CD4-positive, CD25-positive, alpha-beta regulatory T cell (primary cell): ENCODE measurements around the gene CNNM2. TPM values are rescaled to one million over a fixed set of nuclear protein-coding genes. Genes with fewer than 3 reads are reported as not detected.
"Not testable (repeated sequence)": the region's sequence is repeated elsewhere in the genome, so short reads cannot be mapped to it uniquely, and the experiment has no call there.

Experiments used
- ATAC-seq, 2 donors: fragments of 150-1000 bp; cut with Tn5 transposase; one replicate each; pipeline ENCODE4 v1.10.0; 2021; ENCODE audit warnings: low read depth in 2 of 2, moderate number of reproducible peaks in 2 of 2, moderate library complexity in 1 of 2
- DNase-seq, 3 donors: peaks; one replicate each; pipeline versions ENCODE4 v3.0.0 to v3.0.0-alpha.2; 2012 to 2022; ENCODE audit warnings: mixed read lengths in 1 of 3
- H3K27ac ChIP-seq: one replicate; pipeline ENCODE4 v1.7.0; 2013; ENCODE audit warnings: mild to moderate bottlenecking, low read length; ENCODE audit not compliant: insufficient read depth, poor library complexity, severe bottlenecking
- H3K27me3 ChIP-seq: one replicate; pipeline ENCODE4 v1.7.0; 2013; ENCODE audit warnings: low read length; ENCODE audit not compliant: control insufficient read depth, insufficient read depth
- H3K36me3 ChIP-seq: one replicate; pipeline ENCODE4 v1.7.0; 2013; ENCODE audit warnings: mild to moderate bottlenecking, low read length, moderate library complexity; ENCODE audit not compliant: control insufficient read depth, insufficient read depth
- H3K4me1 ChIP-seq: 2 replicates; pipeline ENCODE4 v1.7.0; 2013; ENCODE audit warnings: mild to moderate bottlenecking, low read length; ENCODE audit not compliant: insufficient read depth, control insufficient read depth, poor library complexity, severe bottlenecking
- H3K4me3 ChIP-seq: one replicate; pipeline ENCODE4 v1.7.0; 2013; ENCODE audit warnings: low read depth, mild to moderate bottlenecking, low read length, moderate library complexity
- H3K9me3 ChIP-seq, 2 experiments: 1 replicate in 1 of 2; 2 replicates in 1 of 2; pipeline ENCODE4 v1.7.0; 2013; ENCODE audit warnings: low read length in 2 of 2, mild to moderate bottlenecking in 1 of 2, moderate library complexity in 1 of 2; ENCODE audit not compliant: control insufficient read depth in 2 of 2
- H3K27ac Mint-ChIP-seq, 3 donors: one replicate each; pipeline ENCODE4 v1.8.0; 2020 to 2022; ENCODE audit warnings: mild to moderate bottlenecking in 3 of 3, mixed read lengths in 3 of 3, moderate library complexity in 2 of 3
- H3K27me3 Mint-ChIP-seq: one replicate; pipeline ENCODE4 v1.8.0; 2022; ENCODE audit warnings: mild to moderate bottlenecking, mixed read lengths
- H3K36me3 Mint-ChIP-seq: one replicate; pipeline ENCODE4 v1.8.0; 2020; ENCODE audit warnings: mixed read lengths
- H3K4me1 Mint-ChIP-seq, 4 donors: one replicate each; pipeline ENCODE4 v1.8.0; 2020 to 2022; ENCODE audit warnings: mixed read lengths in 4 of 4, mild to moderate bottlenecking in 1 of 4
- H3K4me3 Mint-ChIP-seq, 4 donors: one replicate each; pipeline ENCODE4 v1.8.0; 2020 to 2022; ENCODE audit warnings: mild to moderate bottlenecking in 4 of 4, mixed read lengths in 4 of 4, moderate library complexity in 3 of 4
- H3K9me3 Mint-ChIP-seq, 7 donors: one replicate each; pipeline ENCODE4 v1.8.0; 2020 to 2022; ENCODE audit warnings: mixed read lengths in 7 of 7, mild to moderate bottlenecking in 3 of 7, moderate library complexity in 2 of 7
- polyA plus RNA-seq, 4 donors: library from polyadenylated mRNA; unstranded; fragments of 300-500 nt; fragmentation: Illumina TruSeq; gene quantifications; one replicate each; pipeline ENCODE4 v1.2.3, GENCODE V29; 2021
- total RNA-seq: library from RNA; stranded (reverse); gene quantifications from one replicate; pipeline ENCODE4 v1.2.3, GENCODE V29; 2022

Gene CNNM2
- total and polyA plus RNA-seq, 5 donors from 2014 or later: 3.5 to 13.3 (median 6.3) TPM

DNA sequence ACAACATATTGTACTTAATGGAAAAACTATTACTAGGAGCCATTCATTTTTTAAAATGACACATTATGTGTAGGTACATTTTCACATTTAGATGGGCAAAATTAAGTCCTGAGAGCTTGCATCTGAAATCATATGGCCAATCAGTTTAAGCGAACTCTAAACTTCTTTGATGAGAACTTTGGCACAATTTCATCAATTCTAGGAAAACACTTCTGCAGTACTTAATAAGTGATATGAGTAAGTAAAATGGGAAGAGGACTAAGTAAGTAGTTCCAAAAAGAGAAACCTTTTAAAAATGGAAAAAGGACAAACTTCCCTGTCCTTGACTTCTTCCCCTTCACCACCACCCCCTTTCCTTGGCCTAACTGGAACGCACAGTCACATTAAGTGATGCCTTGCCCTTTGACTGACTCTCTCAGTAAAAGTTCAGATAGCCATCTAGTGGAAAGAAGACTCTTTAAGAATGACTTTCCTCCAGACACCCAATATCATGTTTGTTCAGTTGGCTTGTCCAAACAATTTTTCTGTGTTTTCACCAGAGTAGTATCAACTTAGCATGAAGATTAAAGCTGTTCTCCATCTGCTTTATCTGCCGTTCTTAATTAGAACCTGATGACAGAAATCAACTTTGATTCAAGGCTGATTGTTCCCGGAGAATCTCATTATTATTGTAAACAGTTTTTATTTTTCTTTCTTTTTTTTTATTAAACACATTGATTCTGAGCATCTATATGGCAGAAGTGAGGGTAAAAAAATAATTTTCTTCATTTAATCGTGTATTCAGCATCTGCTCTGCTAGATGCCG is 45.1 kb downstream of the CNNM2 start:
- H3K4me3 Mint-ChIP-seq: no peak overlapping the region
- Histone ChIP-seq H3K27ac (no peak overlapping the region), H3K4me1 (no peaks in the 10 kb centered on the region), H3K27me3 (no peaks in the 10 kb centered on the region), H3K4me3 (no peak overlapping the region), H3K36me3 (no peaks in the 10 kb centered on the region), H3K9me3 (no peaks in the 10 kb centered on the region)
- H3K9me3 Mint-ChIP-seq: no peaks in the 10 kb centered on the region
- DNase-seq (no peak), ATAC-seq (no peak)
- H3K36me3 Mint-ChIP-seq: peaks cover 5% of the 10 kb centered on the region
- H3K4me1 Mint-ChIP-seq: peaks cover 0 to 2% (median 0%) of the 10 kb centered on the region in 4 donors
- no peaks in the 10 kb centered on the region for H3K27me3 Mint-ChIP-seq
- H3K27ac Mint-ChIP-seq: no peak overlapping the region

DNA sequence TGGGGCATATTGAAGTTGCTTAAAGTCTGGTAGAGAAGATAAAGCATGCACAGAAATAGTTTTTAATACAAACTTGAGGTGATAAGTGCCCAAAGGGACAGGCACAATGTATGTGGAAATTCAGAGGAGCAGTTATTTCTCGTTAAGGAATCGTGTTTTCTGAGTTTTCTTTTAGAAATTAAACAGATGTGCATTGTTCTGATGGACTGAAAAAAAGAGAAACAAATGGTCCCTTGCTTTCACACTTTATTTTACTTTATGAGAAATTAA is 45.6 kb downstream of the CNNM2 start:
- DNase-seq (no peak), ATAC-seq (no peak)
- peaks cover 0 to 2% (median 0%) of the 10 kb centered on the region in 4 donors for H3K4me1 Mint-ChIP-seq
- H3K4me3 ChIP-seq: no peak overlapping the region
- no peak overlapping the region for H3K27ac Mint-ChIP-seq
- no peaks in the 10 kb centered on the region for H3K36me3 ChIP-seq
- no peaks in the 10 kb centered on the region for H3K27me3 ChIP-seq
- H3K4me1 ChIP-seq: no peaks in the 10 kb centered on the region
- H3K9me3 Mint-ChIP-seq: no peaks in the 10 kb centered on the region
- H3K36me3 Mint-ChIP-seq: peaks cover 5% of the 10 kb centered on the region
- H3K4me3 Mint-ChIP-seq: no peak overlapping the region
- no peaks in the 10 kb centered on the region for H3K27me3 Mint-ChIP-seq
- H3K9me3 ChIP-seq: no peaks in the 10 kb centered on the region
- H3K27ac ChIP-seq: no peak overlapping the region

DNA sequence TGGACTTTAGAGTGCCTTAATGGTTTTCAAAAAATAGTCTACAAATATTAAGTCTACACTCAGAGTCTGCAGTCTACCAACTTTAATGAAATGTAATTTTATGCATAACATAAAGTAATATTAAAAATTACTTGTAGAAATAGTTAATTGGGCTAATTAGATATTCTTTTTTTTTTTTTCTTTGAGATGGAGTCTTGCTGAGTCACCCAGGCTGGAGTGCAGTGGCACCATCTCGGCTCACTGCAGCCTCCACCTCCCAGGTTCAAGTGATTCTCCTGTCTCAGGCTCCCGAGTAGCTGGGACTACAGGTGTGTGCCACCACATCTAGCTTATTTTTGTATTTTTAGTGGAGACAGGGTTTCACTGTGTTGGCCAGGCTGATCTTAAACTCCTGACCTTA is 46.0 kb downstream of the CNNM2 start:
- not testable (repeated sequence) for H3K4me3 ChIP-seq, H3K9me3 Mint-ChIP-seq, DNase-seq, H3K4me3 Mint-ChIP-seq, H3K27ac ChIP-seq, H3K36me3 Mint-ChIP-seq, H3K36me3 ChIP-seq, H3K4me1 ChIP-seq, H3K27ac Mint-ChIP-seq, H3K9me3 ChIP-seq, H3K4me1 Mint-ChIP-seq, H3K27me3 Mint-ChIP-seq, H3K27me3 ChIP-seq, ATAC-seq

DNA sequence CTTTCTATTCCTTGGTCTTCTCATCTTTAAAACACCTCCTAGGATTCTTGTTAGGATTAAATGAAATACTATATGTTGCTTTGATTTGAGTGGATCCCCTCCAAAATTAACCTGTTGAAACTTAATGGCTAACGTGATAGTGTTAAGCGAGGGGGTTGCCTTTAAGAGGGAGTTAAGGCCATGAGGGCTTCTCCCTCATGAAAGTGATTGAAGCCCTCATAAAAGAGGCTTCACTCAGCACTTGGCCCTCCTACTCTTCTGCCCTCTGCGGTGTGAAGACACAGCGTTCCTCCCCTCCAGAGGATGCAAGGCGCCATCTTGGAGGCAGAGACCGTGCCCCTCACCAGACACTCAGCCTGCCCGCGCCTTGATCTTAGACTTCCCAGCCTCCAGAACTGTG is 46.6 kb downstream of the CNNM2 start:
- Histone ChIP-seq H3K4me1 (no peaks in the 10 kb centered on the region), H3K27me3 (no peaks in the 10 kb centered on the region), H3K27ac (no peak overlapping the region), H3K4me3 (no peak overlapping the region), H3K9me3 (no peaks in the 10 kb centered on the region), H3K36me3 (no peaks in the 10 kb centered on the region)
- no peak for DNase-seq
- Mint-ChIP-seq H3K4me1 (peaks cover 0 to 3% (median 1%) of the 10 kb centered on the region in 4 donors), H3K4me3 (no peak overlapping the region), H3K9me3 (no peaks in the 10 kb centered on the region), H3K27ac (no peak overlapping the region), H3K36me3 (peaks cover 5% of the 10 kb centered on the region), H3K27me3 (no peaks in the 10 kb centered on the region)
- no peak for ATAC-seq

DNA sequence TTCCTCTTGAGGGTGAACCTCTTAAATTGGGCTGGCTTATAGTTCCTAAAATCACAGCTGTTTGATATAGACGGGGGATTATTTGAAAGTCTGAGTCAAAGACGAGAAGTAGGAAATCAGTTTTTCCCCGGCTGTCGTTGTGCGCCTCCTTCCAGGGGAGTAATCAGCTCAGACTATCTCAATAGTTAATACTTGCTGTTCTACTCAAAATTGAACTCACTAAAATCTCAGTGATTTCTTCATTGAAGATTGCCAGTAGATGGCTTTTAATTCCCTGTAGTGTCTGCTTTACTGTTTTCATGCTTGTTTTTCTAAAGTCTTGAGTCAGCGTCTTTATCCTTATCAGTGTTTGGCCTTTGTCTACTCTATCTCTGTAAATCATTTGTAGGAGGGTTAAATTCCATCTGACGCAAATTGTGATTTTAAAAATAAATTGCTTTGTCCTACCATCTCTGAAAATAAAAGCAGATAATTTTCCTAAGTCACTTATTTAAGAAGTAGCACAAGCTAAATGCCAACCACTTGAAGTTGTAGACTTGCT is 47.3 kb downstream of the CNNM2 start:
- no peak for DNase-seq
- no peak overlapping the region for H3K27ac Mint-ChIP-seq
- no peaks in the 10 kb centered on the region for H3K27me3 Mint-ChIP-seq
- no peak for ATAC-seq
- no peaks in the 10 kb centered on the region for H3K9me3 ChIP-seq
- no peak overlapping the region for H3K4me3 Mint-ChIP-seq
- H3K4me1 Mint-ChIP-seq: peaks cover 0 to 3% (median 1%) of the 10 kb centered on the region in 4 donors
- no peak overlapping the region for H3K4me3 ChIP-seq
- H3K36me3 Mint-ChIP-seq: peaks cover 5% of the 10 kb centered on the region
- no peaks in the 10 kb centered on the region for H3K4me1 ChIP-seq
- no peaks in the 10 kb centered on the region for H3K27me3 ChIP-seq
- H3K9me3 Mint-ChIP-seq: no peaks in the 10 kb centered on the region
- no peak overlapping the region for H3K27ac ChIP-seq
- H3K36me3 ChIP-seq: no peaks in the 10 kb centered on the region

DNA sequence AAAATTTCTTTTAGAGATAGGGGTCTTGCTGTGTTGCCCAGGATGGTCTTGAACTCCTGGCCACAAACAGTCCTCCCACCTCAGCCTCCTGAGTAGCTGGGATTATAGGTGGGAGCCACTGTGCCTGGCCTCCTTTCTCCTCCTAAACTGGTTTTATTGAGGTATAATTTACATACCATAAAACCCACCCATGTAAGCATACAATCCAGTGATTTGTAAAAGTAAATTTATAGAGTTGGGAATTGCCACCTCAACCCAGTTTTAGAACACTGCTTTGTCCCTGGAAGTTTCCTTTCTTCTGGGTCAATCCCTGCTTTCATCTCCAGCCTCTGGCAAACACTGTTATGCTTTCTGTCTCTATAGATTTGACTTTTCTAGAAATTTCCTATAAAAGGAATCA is 49.0 kb downstream of the CNNM2 start:
- H3K36me3 Mint-ChIP-seq: peaks cover 5% of the 10 kb centered on the region
- H3K27ac ChIP-seq: no peak overlapping the region
- no peaks in the 10 kb centered on the region for H3K36me3 ChIP-seq
- no peak overlapping the region for H3K4me3 Mint-ChIP-seq
- H3K4me1 ChIP-seq: no peaks in the 10 kb centered on the region
- H3K4me1 Mint-ChIP-seq: peaks cover 0 to 8% (median 4%) of the 10 kb centered on the region in 4 donors
- H3K27me3 Mint-ChIP-seq: no peaks in the 10 kb centered on the region
- no peaks in the 10 kb centered on the region for H3K9me3 Mint-ChIP-seq
- H3K9me3 ChIP-seq: no peaks in the 10 kb centered on the region
- no peak overlapping the region for H3K4me3 ChIP-seq
- DNase-seq: no peak
- no peak overlapping the region for H3K27ac Mint-ChIP-seq
- no peak for ATAC-seq
- H3K27me3 ChIP-seq: no peaks in the 10 kb centered on the region

DNA sequence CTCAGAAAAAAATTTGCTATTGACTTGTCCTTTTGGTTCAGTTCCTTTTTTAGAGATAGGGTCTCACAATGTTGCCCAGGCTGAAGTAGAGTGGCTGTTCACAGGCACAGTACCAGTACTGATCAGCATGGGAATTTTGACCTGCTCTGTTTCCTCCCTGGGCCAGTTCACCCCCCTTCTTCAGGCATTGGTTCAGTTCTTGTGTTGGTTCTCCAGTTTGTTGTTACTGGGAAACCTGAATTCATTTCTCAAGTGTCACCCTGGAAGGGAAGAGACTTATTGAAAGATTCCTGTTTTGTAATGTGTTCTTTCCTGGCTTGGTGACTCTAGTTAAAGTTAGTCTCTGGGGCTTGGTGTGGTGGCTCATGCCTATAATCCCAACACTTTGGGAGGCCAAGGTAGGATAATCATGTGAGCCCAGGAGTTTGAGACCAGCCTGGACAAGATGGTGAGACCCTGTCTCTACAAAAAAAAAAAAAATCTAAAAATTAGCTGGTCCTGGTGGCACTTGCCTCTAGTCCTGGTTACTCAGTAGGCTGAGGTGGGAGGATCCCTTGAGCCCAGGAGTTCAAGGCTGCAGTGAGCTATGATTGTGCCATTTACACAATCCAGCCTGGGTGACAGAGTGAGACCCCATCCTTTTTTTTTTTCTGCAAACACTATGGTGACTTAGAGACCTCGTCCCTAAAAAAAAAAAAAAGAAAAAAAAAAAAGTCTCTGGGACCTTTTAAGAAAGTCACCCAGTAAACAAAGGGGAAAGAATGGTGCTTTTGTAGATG is 52.7 kb downstream of the CNNM2 start:
- no peak overlapping the region for H3K4me3 Mint-ChIP-seq
- peaks cover 11% of the 10 kb centered on the region for H3K36me3 Mint-ChIP-seq
- DNase-seq (no peak), ATAC-seq (no peak)
- Histone ChIP-seq H3K9me3 (no peaks in the 10 kb centered on the region), H3K27me3 (no peaks in the 10 kb centered on the region), H3K36me3 (no peaks in the 10 kb centered on the region), H3K27ac (no peak overlapping the region), H3K4me1 (no peaks in the 10 kb centered on the region), H3K4me3 (no peak overlapping the region)
- H3K9me3 Mint-ChIP-seq: no peaks in the 10 kb centered on the region
- peaks cover 0 to 15% (median 11%) of the 10 kb centered on the region in 4 donors for H3K4me1 Mint-ChIP-seq
- H3K27ac Mint-ChIP-seq: no peak overlapping the region
- no peaks in the 10 kb centered on the region for H3K27me3 Mint-ChIP-seq
